Gastrocnemius medialis (tissue), 4 donors: Measurements from ENCODE around the gene ECEL1.
"Not testable (repeated sequence)": the region's sequence is repeated elsewhere in the genome, so short reads cannot be mapped to it uniquely, and the experiment has no call there.

Experiments used
- CTCF ChIP-seq, 5 experiments: fragments of 450-650 bp in 3 of 5; fragments of 200-600 bp in 2 of 5; sonication (generic) in 2 of 5; IDR thresholded peaks in 4 of 5; conservative IDR thresholded peaks in 1 of 5; 1 replicate in 4 of 5; 2 replicates in 1 of 5; pipeline ENCODE4 v1.5.1; 2016 to 2019; ENCODE audit warnings: antibody characterized with exemption in 5 of 5, mild to moderate bottlenecking in 3 of 5, moderate library complexity in 3 of 5
- POLR2A ChIP-seq, 2 donors: fragments of 450-650 bp; IDR thresholded peaks; one replicate each; pipeline ENCODE4 v1.6.1; 2017; ENCODE audit warnings: antibody characterized with exemption in 2 of 2, mild to moderate bottlenecking in 2 of 2, moderate library complexity in 2 of 2

GRCh38 chr2:232442431-232442830 is 45.2 kb downstream of the ECEL1 start:
- not testable (repeated sequence) for TF ChIP-seq CTCF (IDR thresholded peaks at IDR 0.05 in 4 of 5, conservative IDR thresholded peaks at IDR 0.05 in 1 of 5); POLR2A (IDR thresholded peaks at IDR 0.05)
